ENCODE data around the gene CDK12.
"Not testable (repeated sequence)": the region's sequence is repeated elsewhere in the genome, so short reads cannot be mapped to it uniquely, and the experiment has no call there.

The CDK12 gene

DNA sequence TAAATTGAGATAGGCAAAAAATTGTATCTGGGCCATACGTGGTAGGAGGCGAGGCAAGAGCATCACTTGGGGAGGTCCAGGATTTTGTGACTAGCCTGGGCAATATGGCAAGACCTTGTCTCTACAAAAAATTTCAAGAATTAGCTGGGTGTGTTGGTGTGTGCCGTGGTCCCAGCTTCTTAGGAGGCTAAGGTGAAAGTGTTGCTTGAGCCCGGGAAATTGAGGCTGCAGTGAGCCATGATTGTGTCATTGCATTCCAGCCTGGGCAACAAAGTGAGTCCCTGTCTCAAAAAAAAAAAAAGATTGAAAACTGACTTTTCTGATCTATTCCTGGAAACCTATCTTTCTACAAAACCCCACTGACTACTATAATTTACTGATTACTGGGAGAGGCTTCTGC, 26.7 kb downstream of the CDK12 start:
- intact Hi-C loops (cut with DNase I): no loop called here
- DNase-seq: no peak

DNA sequence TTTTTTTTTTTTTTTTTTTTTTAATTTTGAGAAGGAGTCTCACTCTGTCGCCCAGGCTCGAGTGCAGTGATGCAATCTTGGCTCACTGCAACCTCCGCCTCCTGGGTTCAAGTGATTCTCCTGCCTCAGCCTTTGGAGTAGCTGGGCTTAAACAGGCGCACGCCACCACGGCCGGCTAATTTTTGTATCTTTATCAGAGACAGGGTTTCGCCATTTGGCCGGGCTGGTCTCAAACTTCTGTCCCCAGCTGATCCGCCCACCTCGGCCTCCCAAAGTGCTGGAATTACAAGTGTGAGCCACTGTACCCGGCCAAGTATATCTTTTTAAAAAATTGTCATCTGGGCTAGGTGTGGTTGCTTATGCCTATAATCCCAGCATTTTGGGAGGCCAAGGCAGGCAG, 35.6 kb downstream of the CDK12 start:
- intact Hi-C loops (cut with DNase I); DNase-seq: not testable (repeated sequence)

DNA sequence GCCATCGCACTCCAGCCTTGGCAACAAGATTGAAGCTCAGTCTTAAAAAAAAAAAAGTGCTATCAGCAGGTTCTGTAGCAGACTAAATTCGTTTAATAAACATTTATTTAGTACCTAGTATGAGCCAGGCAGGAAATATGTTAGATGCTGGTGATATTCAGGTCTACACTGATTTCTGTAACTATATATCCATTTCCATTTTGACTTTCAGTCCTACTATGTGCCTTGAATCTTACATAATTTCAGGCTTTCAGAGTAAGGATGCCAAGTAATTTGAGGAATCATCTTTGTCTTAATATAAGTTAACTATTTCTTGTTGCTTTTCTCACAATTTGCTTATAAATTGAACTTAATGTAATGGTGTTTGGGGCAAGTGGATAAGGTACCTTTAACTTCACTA, 46.2 kb downstream of the CDK12 start:
- intact Hi-C loops (cut with DNase I): no loop called here
- no peak for DNase-seq

DNA sequence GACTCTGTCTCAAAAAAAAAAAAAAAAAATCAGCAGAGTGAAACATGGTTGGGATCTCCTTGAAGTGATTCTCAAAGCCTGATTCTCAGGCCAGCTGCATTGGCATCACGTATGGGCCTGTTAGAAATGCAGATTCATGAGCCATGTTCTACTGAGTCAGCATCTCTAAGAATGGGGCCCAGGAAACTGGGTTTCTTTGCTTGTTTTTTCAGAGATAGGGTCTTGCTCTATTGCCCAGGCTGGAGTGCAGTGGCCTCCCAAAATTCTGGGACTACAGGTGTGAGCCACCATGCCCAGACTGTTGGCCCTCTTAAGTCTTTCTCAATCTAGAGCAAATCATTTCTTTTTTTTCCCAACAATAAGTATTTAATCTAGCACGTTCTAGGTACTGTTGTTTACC, 47.7 kb downstream of the CDK12 start:
- intact Hi-C loops (cut with DNase I): no loop called here
- no peak for DNase-seq

DNA sequence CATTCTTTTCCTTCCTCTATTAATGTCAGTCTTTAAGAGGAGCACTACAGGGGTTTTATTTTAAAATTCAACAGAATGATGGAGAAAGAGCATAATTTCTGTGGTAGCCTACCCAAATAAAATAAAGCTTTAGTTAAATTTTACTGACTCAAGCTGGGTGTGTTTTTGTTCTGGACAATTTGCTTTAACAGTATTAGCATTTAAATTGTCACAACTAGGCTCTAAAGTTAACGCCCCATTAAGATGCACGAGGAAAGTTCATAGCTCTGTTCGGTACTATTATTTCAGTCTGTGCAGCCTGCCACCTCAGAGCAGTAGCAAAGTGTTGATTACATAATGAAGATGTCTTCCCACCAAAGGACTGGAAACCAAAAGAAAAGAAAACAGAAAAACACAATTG, 52.0 kb downstream of the CDK12 start:
- DNase-seq: no peak
- intact Hi-C loops (cut with DNase I): no loop called here

DNA sequence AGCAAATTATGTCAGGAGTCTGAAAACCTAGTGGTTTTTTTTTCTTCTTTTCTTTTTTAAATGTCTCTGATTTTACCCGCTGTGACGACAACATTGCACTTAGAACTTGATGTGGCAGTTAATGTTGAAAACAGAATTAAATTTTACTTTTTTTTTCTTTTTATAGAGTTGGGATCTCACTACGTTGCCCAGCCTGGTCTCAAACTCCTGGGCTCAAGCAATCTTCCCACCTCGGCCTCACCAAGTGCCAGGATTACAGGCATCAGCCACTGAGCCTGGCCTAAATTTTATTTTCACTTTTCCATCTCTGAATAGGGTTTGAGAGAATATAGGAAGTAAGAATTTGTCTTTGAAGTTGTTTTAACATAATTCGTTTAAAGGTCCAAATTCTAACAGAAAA, 52.6 kb downstream of the CDK12 start:
- intact Hi-C loops (cut with DNase I): no loop called here
- DNase-seq: no peak

DNA sequence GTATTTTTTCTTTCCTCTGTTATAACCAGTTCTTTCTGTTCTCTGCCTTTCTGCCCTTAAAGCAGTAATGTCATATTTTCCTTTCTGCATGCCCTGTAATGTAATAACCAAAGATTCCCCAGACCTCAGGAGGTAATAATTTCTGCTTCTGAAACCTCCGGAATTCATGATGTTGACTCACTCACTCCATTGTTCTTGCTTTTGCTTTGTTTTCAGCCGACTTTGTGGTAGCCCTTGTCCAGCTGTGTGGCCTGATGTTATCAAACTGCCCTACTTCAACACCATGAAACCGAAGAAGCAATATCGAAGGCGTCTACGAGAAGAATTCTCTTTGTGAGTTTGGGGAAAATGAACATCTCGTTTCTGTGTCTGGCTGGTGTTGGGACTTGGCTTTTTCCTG, 55.9 kb downstream of the CDK12 start:
- DNase-seq: no peak
- intact Hi-C loops (cut with DNase I): no loop called here

DNA sequence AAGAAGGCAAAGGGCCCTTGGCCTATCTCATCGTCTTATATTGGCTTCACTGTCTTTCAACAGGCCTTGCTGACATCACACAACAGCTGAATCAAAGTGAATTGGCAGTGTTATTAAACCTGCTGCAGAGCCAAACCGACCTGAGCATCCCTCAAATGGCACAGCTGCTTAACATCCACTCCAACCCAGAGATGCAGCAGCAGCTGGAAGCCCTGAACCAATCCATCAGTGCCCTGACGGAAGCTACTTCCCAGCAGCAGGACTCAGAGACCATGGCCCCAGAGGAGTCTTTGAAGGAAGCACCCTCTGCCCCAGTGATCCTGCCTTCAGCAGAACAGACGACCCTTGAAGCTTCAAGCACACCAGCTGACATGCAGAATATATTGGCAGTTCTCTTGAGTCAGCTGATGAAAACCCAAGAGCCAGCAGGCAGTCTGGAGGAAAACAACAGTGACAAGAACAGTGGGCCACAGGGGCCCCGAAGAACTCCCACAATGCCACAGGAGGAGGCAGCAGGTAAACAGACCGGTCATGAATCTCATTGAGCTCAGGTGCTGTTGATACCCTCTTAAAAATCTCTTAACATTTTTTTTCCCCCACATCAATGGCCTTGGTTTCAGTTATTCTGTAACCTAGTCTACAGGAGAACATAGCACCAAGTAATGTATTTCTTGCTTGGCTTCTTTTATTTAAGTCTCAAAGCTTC, 64.7 kb downstream of the CDK12 start:
- intact Hi-C loops (cut with DNase I): loop anchor here (5.0 kb wide), 1 partner anchor 226 kb away; no protein-coding TSS in a partner anchor
- DNase-seq: peak in 1 of 10 donors; percentile 72

DNA sequence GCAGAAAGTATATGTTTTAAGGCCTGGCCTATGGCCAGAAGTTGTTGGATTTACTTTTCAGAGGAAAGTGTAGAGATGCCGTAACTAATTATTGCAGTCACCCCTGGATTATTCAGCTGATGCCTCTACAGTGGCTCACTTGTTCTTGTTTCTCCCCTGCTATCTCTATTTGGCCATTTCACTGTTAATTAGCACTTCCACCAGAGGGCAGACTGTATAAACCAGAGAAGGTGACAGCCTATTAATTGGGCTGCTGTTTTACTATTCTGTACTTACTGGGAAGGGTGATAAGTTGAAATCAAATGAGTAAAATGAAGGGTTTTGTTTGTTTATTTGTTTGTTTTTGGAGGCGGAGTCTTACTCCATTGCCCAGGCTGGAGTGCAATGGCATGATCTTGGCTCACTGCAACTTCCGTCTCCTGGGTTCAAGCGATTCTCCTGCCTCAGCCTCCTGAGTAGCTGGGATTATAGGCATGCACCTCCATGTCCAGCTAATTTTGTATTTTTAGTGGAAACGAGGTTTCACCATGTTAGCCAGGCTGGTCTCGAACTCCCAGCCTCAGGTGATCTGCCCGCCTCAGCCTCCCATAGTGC, 66.0 kb downstream of the CDK12 start:
- DNase-seq: no peak
- intact Hi-C loops (cut with DNase I): loop anchor here (5.0 kb wide), 1 partner anchor 225 kb away; no protein-coding TSS in a partner anchor

DNA sequence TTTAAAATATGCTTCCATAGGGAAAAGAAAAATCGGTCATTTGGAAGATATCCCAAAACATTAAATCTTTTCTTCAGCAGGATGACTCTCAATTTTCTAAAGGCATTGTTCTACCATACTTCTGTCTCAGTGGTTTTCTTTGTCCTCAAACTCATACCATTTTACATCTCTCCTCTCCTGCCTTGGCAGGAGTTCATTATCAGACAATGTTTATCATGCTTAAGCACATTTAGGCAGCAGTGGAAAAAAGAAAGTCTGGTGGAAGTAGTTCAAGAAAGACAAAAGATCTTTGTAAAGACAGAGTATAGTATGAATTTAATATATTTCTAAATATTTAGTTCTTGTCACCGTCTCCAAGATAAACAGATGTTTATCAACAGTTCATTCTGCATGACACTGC, 68.2 kb downstream of the CDK12 start:
- intact Hi-C loops (cut with DNase I): loop anchor here (5.0 kb wide), 1 partner anchor 223 kb away; no protein-coding TSS in a partner anchor
- no peak for DNase-seq

DNA sequence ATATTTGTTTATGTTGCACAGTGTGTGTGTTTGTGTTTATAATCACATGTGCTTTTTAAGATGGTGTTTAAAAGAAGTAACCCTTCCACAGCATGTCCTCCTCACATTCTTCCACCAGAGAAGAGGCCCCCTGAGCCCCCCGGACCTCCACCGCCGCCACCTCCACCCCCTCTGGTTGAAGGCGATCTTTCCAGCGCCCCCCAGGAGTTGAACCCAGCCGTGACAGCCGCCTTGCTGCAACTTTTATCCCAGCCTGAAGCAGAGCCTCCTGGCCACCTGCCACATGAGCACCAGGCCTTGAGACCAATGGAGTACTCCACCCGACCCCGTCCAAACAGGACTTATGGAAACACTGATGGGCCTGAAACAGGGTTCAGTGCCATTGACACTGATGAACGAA, 69.2 kb downstream of the CDK12 start:
- intact Hi-C loops (cut with DNase I): no loop called here
- no peak for DNase-seq

DNA sequence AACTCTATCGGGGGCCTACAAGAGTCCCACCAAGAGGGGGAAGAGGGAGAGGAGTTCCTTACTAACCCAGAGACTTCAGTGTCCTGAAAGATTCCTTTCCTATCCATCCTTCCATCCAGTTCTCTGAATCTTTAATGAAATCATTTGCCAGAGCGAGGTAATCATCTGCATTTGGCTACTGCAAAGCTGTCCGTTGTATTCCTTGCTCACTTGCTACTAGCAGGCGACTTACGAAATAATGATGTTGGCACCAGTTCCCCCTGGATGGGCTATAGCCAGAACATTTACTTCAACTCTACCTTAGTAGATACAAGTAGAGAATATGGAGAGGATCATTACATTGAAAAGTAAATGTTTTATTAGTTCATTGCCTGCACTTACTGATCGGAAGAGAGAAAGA, 70.0 kb downstream of the CDK12 start:
- DNase-seq: no peak
- intact Hi-C loops (cut with DNase I): no loop called here

DNA sequence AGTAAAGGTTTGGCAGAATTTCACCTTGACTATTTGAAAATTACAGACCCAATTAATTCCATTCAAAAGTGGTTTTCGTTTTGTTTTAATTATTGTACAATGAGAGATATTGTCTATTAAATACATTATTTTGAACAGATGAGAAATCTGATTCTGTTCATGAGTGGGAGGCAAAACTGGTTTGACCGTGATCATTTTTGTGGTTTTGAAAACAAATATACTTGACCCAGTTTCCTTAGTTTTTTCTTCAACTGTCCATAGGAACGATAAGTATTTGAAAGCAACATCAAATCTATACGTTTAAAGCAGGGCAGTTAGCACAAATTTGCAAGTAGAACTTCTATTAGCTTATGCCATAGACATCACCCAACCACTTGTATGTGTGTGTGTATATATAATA, 72.6 kb downstream of the CDK12 start:
- DNase-seq: no peak
- intact Hi-C loops (cut with DNase I): no loop called here

DNA sequence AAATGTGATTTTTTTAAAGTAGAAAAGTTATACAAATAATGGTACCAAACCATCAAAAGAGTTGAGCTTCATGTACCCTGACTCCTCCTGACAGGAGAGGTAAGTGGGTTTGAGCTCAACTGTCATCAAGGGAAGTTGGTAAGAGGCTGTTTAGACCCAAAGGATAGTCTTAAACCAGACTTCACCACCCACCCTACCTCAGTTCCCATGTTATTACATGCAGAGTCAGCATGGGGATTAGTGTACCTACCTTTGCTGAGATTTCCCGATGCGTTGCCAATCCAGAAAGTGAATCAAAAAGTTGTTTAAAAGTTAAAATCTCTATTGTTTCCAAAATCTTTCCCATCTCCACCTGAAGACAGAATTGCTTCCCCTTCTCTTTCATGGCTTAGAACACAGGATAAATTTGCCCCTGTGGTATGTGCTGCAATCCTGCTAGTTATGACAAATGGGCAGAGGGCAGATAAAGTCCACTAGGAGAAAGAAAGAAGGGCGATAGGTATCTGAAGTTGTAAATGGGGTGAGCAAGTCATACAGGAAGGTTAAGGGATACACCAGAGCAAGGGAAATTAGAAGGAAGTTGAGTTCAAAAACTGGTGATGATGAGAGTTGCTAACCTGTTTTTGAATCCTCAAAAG, 73.6 kb downstream of the CDK12 start:
- no peak for DNase-seq
- intact Hi-C loops (cut with DNase I): no loop called here

DNA sequence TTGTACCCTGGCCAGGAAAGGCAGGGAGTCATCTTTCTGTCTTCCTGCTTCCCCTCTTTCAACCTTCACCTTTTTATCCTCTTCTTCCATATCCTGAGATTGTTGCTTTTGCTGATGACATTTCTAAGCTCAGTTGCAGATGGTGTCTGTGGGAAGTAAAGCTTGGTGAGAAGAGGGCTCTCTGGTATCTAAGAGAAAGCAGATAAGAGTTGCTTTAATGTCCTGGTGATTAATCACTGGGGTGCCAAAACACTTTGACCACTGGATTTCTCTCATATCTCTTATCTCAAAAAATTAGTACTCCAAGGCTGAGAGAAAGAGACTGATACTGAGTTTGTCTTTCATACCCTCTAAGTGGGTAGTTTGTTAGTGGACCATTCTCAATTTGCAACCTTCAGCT, 75.2 kb downstream of the CDK12 start:
- DNase-seq: no peak
- intact Hi-C loops (cut with DNase I): no loop called here

DNA sequence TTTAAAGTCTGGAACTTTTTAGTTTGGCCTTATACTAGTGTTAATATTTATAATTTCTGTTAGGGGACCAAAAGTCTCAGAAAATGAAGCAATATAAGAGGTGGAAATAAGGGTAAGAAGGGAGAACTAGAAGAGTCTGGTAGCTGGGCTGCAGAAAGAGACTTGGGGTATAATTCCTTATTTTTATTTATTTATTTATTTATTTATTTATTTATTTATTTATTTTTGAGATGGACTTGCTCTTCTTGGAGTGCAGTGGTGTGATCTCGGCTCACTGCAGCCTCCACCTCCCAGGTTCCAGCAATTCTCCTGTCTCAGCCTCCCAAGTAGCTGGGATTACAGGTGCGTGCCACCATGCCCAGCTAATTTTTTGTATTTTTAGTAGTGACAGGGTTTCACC, 76.1 kb downstream of the CDK12 start:
- intact Hi-C loops (cut with DNase I); DNase-seq: not testable (repeated sequence)

DNA sequence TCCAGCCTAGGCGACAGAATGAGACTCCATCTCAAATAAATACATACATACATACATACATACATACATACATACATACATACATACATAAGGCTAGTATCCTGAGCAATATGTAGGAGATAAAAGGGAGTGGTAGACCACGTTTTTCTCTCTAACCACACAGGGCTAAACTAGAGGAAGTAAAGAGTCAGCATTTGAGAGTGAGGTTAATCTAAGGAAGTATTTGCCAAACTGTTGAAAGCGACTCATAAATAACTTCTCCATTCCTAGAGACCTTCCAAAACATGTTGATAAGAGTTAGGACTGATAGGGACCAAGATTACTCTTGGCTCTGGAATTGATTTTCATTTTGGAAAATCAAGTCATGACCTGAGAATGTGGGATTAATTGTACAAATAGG, 77.6 kb downstream of the CDK12 start:
- intact Hi-C loops (cut with DNase I): no loop called here
- no peak for DNase-seq

DNA sequence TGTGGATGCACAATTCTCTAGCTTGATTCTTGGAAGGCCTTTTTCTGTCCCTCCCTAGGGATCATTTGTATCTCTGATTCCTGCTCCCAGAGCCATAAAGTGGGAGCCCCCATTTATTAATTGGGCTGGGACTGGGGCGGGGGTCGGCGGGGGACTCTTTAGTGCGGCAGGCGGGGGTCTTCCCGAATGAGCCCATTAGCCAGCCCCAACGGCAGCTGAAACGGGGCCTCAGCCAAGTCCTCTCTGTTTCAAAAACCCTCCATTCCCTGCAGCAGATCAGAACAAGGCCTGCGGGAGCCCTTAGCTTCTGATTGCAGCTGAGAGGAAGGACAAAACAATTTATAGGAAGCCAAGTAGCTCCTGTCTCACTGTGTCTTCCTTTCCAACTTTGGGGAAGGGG, 79.3 kb downstream of the CDK12 start:
- no peak for DNase-seq
- intact Hi-C loops (cut with DNase I): no loop called here

DNA sequence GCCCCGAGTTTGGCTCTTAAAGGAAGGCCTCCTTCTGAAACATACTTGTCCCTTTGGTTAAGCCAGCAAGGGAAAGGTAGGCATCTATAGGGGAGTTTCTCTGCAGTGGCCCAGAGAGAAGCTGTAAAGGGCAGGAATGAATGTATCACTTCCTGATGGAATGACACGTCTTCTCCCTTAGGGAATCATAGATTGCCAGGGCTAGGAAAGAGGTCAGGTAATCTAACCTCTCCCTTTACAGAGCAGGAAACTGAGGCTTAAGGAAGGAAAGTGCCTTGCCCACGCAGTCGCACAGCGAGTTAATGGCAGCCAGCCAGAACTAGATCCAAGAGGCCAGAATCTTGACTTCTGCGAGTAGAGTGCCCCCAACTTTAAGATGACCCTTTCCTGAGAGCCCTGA, 80.4 kb downstream of the CDK12 start:
- intact Hi-C loops (cut with DNase I): no loop called here
- DNase-seq: no peak

DNA sequence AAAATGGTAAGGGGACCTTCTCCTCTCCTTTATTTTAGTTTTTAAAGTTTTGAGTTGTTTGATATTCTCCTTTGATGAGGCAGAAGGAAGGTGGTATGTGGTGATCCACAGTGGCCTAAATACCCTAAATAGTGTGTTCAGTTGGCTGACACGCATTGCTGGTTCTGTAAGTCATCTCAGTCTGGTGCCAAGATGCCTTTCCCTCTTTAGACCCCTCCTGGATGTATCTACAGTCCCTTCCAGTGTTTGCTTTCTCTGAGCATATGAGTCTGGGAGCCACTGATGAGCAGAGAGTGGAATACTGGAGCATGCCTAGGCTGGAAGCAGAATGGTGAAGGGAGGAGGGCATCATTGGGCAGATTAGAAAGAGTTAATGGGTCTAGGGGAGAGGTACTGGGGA, 81.9 kb downstream of the CDK12 start:
- intact Hi-C loops (cut with DNase I): no loop called here
- no peak for DNase-seq

DNA sequence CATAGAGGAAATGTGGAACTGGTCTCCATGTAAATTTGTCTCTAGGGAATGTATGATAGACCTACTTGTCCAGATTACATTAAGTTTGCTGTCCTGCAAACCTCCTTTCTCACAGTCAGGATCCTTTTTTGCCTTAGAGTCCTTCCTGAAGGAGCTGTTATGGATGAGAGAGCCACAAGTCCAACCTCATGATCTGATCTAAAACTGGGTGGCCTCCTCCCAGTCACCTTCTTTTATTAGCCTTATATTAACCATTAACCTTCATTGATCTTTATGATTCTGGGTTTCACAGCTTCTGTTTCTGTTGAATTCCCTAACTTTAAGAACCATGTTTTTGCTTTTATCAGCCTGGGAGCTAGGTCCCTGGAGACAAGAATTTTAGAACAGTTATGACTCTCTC, 82.4 kb downstream of the CDK12 start:
- DNase-seq: no peak
- intact Hi-C loops (cut with DNase I): no loop called here

DNA sequence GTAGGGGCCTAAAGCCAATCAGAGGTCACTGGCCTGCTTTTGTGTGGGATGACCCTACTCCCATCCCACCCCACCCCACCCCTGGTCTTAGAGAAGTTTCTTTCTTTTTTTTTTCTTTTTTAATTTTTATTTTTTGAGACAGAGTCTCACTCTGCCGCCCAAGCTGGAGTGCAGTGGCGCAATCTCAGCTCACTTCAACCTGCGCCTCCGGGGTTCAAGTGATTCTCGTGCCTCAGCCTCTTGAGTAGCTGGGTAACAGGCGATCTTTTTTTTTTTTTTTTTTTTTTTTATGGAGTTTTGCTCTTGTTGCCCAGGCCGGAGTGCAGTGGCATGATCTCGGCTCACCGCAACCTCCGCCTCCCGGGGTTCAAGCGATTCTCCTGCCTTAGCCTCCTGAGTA, 83.1 kb downstream of the CDK12 start:
- peak in 2 of 10 donors; percentile 28 to 55 for DNase-seq
- intact Hi-C loops (cut with DNase I): not testable (repeated sequence)

Data from posterior cingulate gyrus (tissue), 11 donors.